ENCODE results near the gene JAK3.

JAK3 gene

GRCh38 chr19:17865364-17866311, 17.9 kb upstream of the JAK3 start:
- DNase-seq: no peak

GRCh38 chr19:17863520-17864182, 15.9 kb upstream of the JAK3 start:
- no peak for DNase-seq

- DNase-seq: no peak
These were observed 15.1 kb upstream of the JAK3 start for GRCh38 chr19:17862711-17863519.

- no peak for DNase-seq
These were observed 14.0 kb upstream of the JAK3 start for GRCh38 chr19:17861542-17862402.

GRCh38 chr19:17860993-17861360, 13.2 kb upstream of the JAK3 start:
- DNase-seq: no peak

GRCh38 chr19:17860331-17860992, 12.7 kb upstream of the JAK3 start:
- DNase-seq: no peak

- peak; percentile 99 for DNase-seq
These were observed 11.9 kb upstream of the JAK3 start, which contains the start of gene RPL18A for GRCh38 chr19:17859533-17860330. Gene RPL18A, plus strand, starts transcription at chr19:17859910. Its CDS starts 47 bp downstream, at chr19:17859957.

- DNase-seq: peak; percentile 88
These were observed 7.7 kb upstream of the JAK3 start for GRCh38 chr19:17855280-17856152.

- DNase-seq: no peak
These were observed 6.3 kb upstream of the JAK3 start for GRCh38 chr19:17854061-17854460.

- no peak for DNase-seq
These were observed 962 bp upstream of the JAK3 start for GRCh38 chr19:17848595-17849292.

GRCh38 chr19:17846146-17846545, 1.6 kb downstream of the JAK3 start:
- peak; percentile 26 for DNase-seq

- no peak for DNase-seq
These were observed 3.8 kb downstream of the JAK3 start for GRCh38 chr19:17843908-17844490.

- DNase-seq: no peak
These were observed 4.4 kb downstream of the JAK3 start for GRCh38 chr19:17843292-17843827.

GRCh38 chr19:17842663-17843291, 5.0 kb downstream of the JAK3 start:
- DNase-seq: no peak

- no peak for DNase-seq
These were observed 5.7 kb downstream of the JAK3 start for GRCh38 chr19:17841810-17842662.

GRCh38 chr19:17841371-17841809, 6.4 kb downstream of the JAK3 start:
- DNase-seq: no peak

- no peak for DNase-seq
These were observed 7.8 kb downstream of the JAK3 start for GRCh38 chr19:17840019-17840418.

Data from effector CD4-positive, alpha-beta T cell (primary cell).